Cardiac muscle cell (in vitro differentiated cells and primary cell): Measurements from ENCODE around the gene MED16. TPM values are rescaled to one million over a fixed set of nuclear protein-coding genes. Genes with fewer than 3 reads are reported as not detected.
A peak's percentile ranks its signal among the peaks of the same experiment; 100 is the strongest.

Experiments
- DNase-seq, 2 donors: peaks; one replicate each; pipeline versions ENCODE4 v3.0.0 to v3.0.0-alpha.2; 2010 to 2017; ENCODE audit warnings: low read depth in 1 of 2, low spot score in 1 of 2
- H3K27ac ChIP-seq: fragments of 200-600 bp; sonication (generic); 2 replicates; pipeline ENCODE4 v1.5.1; 2016
- H3K27me3 ChIP-seq: fragments of 200-600 bp; sonication (generic); 2 replicates; pipeline ENCODE4 v1.6.0; 2016; ENCODE audit warnings: control low read depth
- H3K36me3 ChIP-seq: fragments of 200-600 bp; sonication (generic); 2 replicates; pipeline ENCODE4 v1.5.1; 2016; ENCODE audit warnings: control low read depth
- H3K4me1 ChIP-seq: fragments of 200-600 bp; sonication (generic); 2 replicates; pipeline ENCODE4 v1.8.1; 2017; ENCODE audit warnings: low read depth, mild to moderate bottlenecking, mixed run types
- H3K4me3 ChIP-seq: fragments of 200-600 bp; sonication (generic); 2 replicates; pipeline ENCODE4 v1.5.1; 2016; ENCODE audit warnings: mild to moderate bottlenecking
- H3K9me3 ChIP-seq: fragments of 200-600 bp; sonication (generic); 2 replicates; pipeline ENCODE4 v1.5.1; 2017; ENCODE audit warnings: low read depth, mild to moderate bottlenecking, control low read depth
- polyA plus RNA-seq: library from polyadenylated mRNA; unstranded; fragments of >200 nt; fragmentation: Nextera tagmentation; extraction: Ambion mirVana; gene quantifications from 2 replicates; pipeline ENCODE4 v1.2.1, GENCODE V29; 2016
- total RNA-seq: library from RNA; depleted of rRNA; stranded (reverse); fragments of >200 nt; gene quantifications from 2 replicates; pipeline ENCODE4 v1.2.3, GENCODE V29; 2016
- TF ChIP-seq, protein P1 (sequence below): IDR thresholded peaks from 2 replicates; pipeline ENCODE4 v1.5.1; 2012; ENCODE audit warnings: low read depth, mild to moderate bottlenecking, low read length

MED16 gene
- total and polyA plus RNA-seq, 2 experiments from 2014 or later, result 67.2 to 104 TPM

DNA sequence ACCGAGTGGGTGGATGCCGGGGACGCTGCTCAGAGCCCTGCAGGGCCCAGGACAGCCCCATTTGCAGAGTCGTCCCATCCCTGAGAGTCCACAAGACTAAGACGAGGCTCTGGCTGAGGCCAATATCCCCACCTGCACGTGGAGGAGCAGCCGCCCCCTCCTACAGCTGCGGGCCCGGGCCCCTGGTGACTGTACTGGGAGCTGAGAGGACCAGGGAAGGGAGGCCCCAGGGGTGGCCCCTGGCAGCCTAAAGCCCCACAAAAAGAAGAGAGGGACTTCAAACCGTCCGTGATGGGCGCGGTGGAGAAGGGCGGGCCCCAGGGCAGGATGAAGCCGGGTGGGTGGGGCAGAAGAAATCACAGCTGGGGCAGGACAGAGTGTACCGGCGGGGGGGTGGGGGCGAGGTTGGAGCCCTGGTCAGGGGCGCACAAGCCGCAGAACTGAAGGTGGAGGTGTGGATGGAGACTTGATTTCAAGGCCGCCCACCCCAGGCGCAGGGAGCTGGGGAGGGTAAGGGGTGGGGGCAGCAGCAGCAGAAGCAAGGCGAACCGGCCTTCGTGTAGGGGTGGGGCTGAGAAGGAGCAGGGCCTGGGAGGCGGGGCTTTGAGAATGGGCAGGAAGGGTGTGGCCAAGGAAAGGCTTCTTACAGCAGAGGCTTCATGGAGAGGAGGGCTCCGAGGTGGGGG is 20.6 kb downstream of the MED16 start:
- Histone ChIP-seq H3K27me3 (no peaks in the 10 kb centered on the region), H3K27ac (no peak overlapping the region), H3K9me3 (no peaks in the 10 kb centered on the region), H3K4me3 (no peak overlapping the region), H3K36me3 (peaks cover 10% of the 10 kb centered on the region), H3K4me1 (no peaks in the 10 kb centered on the region)
- DNase-seq, result peak; percentile 53 to 89
- TF ChIP-seq, protein P1, sequence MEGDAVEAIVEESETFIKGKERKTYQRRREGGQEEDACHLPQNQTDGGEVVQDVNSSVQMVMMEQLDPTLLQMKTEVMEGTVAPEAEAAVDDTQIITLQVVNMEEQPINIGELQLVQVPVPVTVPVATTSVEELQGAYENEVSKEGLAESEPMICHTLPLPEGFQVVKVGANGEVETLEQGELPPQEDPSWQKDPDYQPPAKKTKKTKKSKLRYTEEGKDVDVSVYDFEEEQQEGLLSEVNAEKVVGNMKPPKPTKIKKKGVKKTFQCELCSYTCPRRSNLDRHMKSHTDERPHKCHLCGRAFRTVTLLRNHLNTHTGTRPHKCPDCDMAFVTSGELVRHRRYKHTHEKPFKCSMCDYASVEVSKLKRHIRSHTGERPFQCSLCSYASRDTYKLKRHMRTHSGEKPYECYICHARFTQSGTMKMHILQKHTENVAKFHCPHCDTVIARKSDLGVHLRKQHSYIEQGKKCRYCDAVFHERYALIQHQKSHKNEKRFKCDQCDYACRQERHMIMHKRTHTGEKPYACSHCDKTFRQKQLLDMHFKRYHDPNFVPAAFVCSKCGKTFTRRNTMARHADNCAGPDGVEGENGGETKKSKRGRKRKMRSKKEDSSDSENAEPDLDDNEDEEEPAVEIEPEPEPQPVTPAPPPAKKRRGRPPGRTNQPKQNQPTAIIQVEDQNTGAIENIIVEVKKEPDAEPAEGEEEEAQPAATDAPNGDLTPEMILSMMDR, result no peak

DNA sequence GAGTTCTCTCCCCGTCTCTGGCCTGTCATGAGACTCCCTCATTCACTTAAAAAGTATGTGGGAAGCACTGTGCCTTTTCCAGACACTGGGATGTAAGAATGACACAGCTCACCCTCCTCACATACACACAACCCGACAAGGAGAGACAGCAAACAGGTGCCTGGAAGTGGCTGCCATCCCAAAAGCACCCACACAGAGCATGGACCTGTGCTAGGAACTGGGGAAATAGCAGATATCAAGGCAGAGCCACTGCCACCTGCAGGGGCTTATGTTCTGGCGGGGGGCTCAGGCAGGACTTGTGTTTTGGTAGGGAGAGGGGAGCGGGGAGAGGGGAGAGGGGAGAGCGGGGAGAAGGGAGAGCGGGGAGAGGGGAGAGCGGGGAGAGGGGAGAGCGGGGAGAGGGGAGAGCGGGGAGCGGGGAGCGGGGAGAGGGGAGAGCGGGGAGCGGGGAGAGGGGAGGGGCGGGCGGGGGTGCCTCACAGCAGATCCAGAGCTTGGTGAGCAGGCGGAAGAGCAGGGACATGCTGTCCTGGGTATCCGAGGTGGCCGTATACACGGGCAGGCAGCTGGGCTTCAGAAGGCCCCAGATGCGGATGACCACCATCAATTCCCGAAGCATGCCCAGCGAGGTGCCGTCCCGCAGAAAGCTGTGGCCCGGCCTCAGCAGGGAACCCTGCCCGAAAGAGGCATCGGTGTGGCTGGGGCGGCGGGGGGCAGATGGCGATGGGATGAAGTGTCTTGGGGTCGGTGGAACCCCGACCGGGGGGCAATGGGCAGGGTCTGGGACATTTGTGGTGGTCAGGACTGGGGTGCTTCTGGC is 21.3 kb downstream of the MED16 start:
- peak; percentile 23 to 56 for DNase-seq
- H3K27ac ChIP-seq, result no peak overlapping the region
- H3K36me3 ChIP-seq, result peaks cover 10% of the 10 kb centered on the region
- TF ChIP-seq, protein P1, result no peak
- no peaks in the 10 kb centered on the region for H3K27me3 ChIP-seq
- H3K4me1 ChIP-seq, result no peaks in the 10 kb centered on the region
- H3K4me3 ChIP-seq, result no peak overlapping the region
- no peaks in the 10 kb centered on the region for H3K9me3 ChIP-seq

DNA sequence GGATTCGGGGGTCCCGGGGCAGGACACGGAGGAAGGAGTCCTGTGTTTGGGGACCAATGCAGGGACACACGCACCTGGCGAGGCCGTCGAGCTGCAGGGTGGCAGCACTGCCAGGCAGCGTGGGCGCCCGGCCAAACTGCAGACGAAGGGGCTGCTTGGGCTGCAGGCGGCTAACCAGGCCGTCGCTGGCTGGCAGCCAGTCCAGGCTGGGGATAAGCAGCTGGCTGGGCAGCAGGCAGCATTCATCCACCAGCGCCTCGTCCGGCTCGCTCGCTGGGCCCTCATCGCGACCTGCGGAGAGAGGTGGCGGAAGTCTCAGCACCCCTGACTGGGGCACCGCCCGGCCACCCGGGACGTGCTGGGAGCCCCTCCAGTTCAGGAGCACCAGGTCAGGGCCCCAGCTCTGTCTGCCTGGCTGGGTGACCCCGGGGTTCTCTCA is 22.0 kb downstream of the MED16 start:
- no peaks in the 10 kb centered on the region for H3K4me1 ChIP-seq
- H3K27me3 ChIP-seq, result no peaks in the 10 kb centered on the region
- H3K9me3 ChIP-seq, result no peaks in the 10 kb centered on the region
- peak in 1 of 2 donors; percentile 50 for DNase-seq
- no peak overlapping the region for H3K27ac ChIP-seq
- H3K36me3 ChIP-seq, result peaks cover 10% of the 10 kb centered on the region
- H3K4me3 ChIP-seq, result no peak overlapping the region
- TF ChIP-seq, protein P1, result no peak

DNA sequence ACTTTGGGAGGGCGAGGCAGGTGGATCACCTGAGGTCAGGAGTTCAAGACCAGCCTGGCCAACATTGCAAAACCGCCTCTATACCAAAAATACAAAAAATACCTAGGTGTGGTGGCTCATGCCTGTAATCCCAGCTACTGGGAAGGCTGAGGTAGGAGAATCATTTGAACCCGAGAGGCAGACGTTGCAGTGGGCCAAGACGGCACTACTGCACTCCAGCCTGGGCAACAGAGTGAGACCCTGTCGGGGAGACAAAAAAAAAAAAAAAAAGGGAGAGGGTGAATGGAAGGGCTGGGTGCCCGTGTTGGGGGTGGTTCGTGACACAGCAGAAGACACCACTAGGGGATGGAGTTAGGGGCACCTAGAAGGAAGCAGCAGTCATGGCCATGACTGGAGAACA is 22.7 kb downstream of the MED16 start:
- no peaks in the 10 kb centered on the region for H3K27me3 ChIP-seq
- DNase-seq, result no peak
- no peaks in the 10 kb centered on the region for H3K4me1 ChIP-seq
- TF ChIP-seq, protein P1, result no peak
- peaks cover 10% of the 10 kb centered on the region for H3K36me3 ChIP-seq
- no peaks in the 10 kb centered on the region for H3K9me3 ChIP-seq
- H3K4me3 ChIP-seq, result no peak overlapping the region
- H3K27ac ChIP-seq, result no peak overlapping the region

DNA sequence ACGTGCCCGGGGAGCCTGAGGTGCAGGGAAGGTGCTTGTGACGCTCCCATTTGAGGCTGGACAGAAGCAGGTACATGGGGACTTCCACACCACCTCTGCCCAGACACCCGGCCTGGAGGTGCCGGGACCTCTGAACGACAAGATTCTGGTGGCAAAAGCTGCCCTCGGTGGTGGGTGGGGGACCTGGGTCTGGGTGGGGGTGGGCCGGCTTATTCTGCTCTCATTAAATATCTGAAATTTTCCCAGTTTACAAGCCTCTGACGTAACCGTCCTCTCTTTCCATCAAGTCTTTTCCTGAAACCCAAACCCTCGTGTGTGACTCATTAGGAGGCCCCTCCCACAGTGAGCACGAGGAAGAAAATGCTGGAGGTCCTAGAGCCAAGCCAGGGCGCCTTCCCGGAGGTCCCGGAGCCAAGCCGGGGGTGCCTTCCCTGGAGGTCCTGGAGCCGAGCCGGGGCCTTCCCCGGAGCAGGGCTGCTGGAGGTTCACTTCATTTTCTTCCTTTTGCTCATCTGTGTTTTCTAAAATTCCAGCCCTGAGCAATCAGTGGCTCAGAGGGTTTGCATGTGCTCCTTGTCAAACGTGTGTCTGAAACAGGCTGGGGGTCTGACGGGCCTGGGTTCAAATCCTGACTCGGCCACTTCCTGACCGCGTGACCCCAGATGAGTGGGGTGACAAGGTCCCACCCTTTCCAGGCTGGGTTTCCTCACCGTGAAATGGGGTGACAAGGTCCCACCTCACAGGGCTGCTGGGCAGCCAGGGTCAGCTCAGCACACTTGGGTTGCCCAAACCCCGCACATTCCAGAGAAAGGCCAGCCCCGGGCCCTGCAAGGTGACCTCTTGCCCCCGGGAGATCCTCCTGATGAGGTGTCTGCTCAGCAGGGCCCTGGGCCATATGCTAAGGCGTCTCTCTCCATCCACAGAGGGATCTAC is 23.5 kb downstream of the MED16 start:
- Histone ChIP-seq H3K9me3 (no peaks in the 10 kb centered on the region), H3K36me3 (peaks cover 10% of the 10 kb centered on the region), H3K27ac (no peak overlapping the region), H3K4me3 (no peak overlapping the region), H3K27me3 (no peaks in the 10 kb centered on the region), H3K4me1 (no peaks in the 10 kb centered on the region)
- DNase-seq, result peak in 1 of 2 donors; percentile 96
- TF ChIP-seq, protein P1, result no peak
